Measurements from ENCODE around the gene CCR8.

Gene CCR8

GRCh38 chr3:39329493-39329892, at the start of gene CCR8:
Gene CCR8 (plus strand): TSS chr3:39329709. CDS start chr3:39332332, 2,623 bp downstream.
- TF ChIP-seq CTCF (conservative IDR thresholded peaks at IDR 0.05): no peak
- H3K27ac ChIP-seq: no peak within 1 kb of the TSS

- TF ChIP-seq CTCF (conservative IDR thresholded peaks at IDR 0.05): no peak
- no peak within 1 kb of the TSS for H3K27ac ChIP-seq
Observed at GRCh38 chr3:39279745-39280517, 49.6 kb upstream of the CCR8 start, which contains the start of gene CX3CR1. Gene CX3CR1 (minus strand): TSS chr3:39280036. CDS start chr3:39266509, 13,527 bp downstream.

GRCh38 chr3:39280571-39280970, 48.9 kb upstream of the CCR8 start:
- no peak overlapping the region for H3K27ac ChIP-seq
- TF ChIP-seq CTCF (conservative IDR thresholded peaks at IDR 0.05): no peak

GRCh38 chr3:39281533-39281932, 48.0 kb upstream of the CCR8 start:
- no peak overlapping the region for H3K27ac ChIP-seq

GRCh38 chr3:39282057-39282456, 47.5 kb upstream of the CCR8 start:
- no peak overlapping the region for H3K27ac ChIP-seq

More at GRCh38 chr3:39281533-39281932, 48.0 kb upstream of the CCR8 start:
- TF ChIP-seq CTCF (conservative IDR thresholded peaks at IDR 0.05): no peak

GRCh38 chr3:39284457-39284881, 45.0 kb upstream of the CCR8 start:
- no peak overlapping the region for H3K27ac ChIP-seq
- TF ChIP-seq CTCF (conservative IDR thresholded peaks at IDR 0.05): no peak

More at GRCh38 chr3:39282057-39282456, 47.5 kb upstream of the CCR8 start:
- TF ChIP-seq CTCF (conservative IDR thresholded peaks at IDR 0.05): no peak

GRCh38 chr3:39285332-39285731, 44.2 kb upstream of the CCR8 start:
- no peak overlapping the region for H3K27ac ChIP-seq
- no peak for TF ChIP-seq CTCF (conservative IDR thresholded peaks at IDR 0.05)
